Sigmoid colon (tissue), 7 donors: Measurements from ENCODE around the gene ATXN1. TPM values are rescaled to one million over a fixed set of nuclear protein-coding genes. Genes with fewer than 3 reads are reported as not detected.

ENCODE experiments used
- DNase-seq: peaks from one replicate; pipeline ENCODE4 v3.0.0-alpha.2; 2019
- H3K27ac ChIP-seq, 4 donors: fragments of 200-600 bp; sonication (generic); one replicate each; pipeline ENCODE4 v1.5.1; 2016 to 2019; ENCODE audit warnings: mild to moderate bottlenecking in 1 of 4
- H3K27me3 ChIP-seq, 3 donors: fragments of 200-600 bp; sonication (generic); one replicate each; pipeline ENCODE4 v1.5.1; 2019; ENCODE audit warnings: mild to moderate bottlenecking in 1 of 3
- H3K36me3 ChIP-seq, 4 donors: fragments of 200-600 bp; sonication (generic); one replicate each; pipeline ENCODE4 v1.5.1; 2016 to 2019
- H3K4me1 ChIP-seq, 4 donors: fragments of 200-600 bp; sonication (generic); one replicate each; pipeline ENCODE4 v1.5.1; 2017 to 2019
- H3K4me3 ChIP-seq, 4 donors: fragments of 200-600 bp; sonication (generic); one replicate each; pipeline ENCODE4 v1.5.1; 2017 to 2019; ENCODE audit warnings: mild to moderate bottlenecking in 2 of 4, moderate library complexity in 1 of 4
- H3K9me3 ChIP-seq, 4 donors: fragments of 200-600 bp in 3 of 4; sonication (generic) in 3 of 4; one replicate each; pipeline versions ENCODE4 v1.5.1 to v1.6.1; 2013 to 2019
- EP300 ChIP-seq, 4 donors: sonication (generic); formaldehyde crosslinking; IDR thresholded peaks; one replicate each; pipeline ENCODE4 v1.6.1; 2017; ENCODE audit warnings: antibody characterized with exemption in 4 of 4
- POLR2A ChIP-seq, 2 donors: fragments of 450-650 bp; IDR thresholded peaks; one replicate each; pipeline ENCODE4 v1.6.1; 2016; ENCODE audit warnings: antibody characterized with exemption in 2 of 2, mild to moderate bottlenecking in 2 of 2, moderate library complexity in 2 of 2
- POLR2AphosphoS5 ChIP-seq, 4 donors: sonication (generic); formaldehyde crosslinking; IDR thresholded peaks; one replicate each; pipeline ENCODE4 v1.6.1; 2017; ENCODE audit warnings: antibody characterized with exemption in 4 of 4
- WGBS, 2 donors: extraction: QIAGEN DNeasy Blood & Tissue Kit; methylation state at CpG; one replicate each; pipeline ENCODE4 v1.1.7; 2013; 5-methylcytosine and 5-hydroxymethylcytosine counted together
- intact Hi-C: fragments of 100-400 bp; cut with DNase I; formaldehyde crosslinking; loops from one replicate; pipeline ENCODE4 v1.15.1; 2023
- polyA plus RNA-seq, 3 donors: library from polyadenylated mRNA; stranded (reverse); fragments of 200-250 nt; gene quantifications; one replicate each; pipeline ENCODE4 v1.2.3, GENCODE V29; 2013
- total RNA-seq, 4 donors: library from RNA; depleted of rRNA; stranded (reverse); fragments of >200 nt; gene quantifications; one replicate each; pipeline ENCODE4 v1.1.0, GENCODE V29; 2016
- TF ChIP-seq, protein P1 (sequence below), 4 experiments: fragments of 450-650 bp in 3 of 4; fragments of 200-600 bp in 1 of 4; IDR thresholded peaks; one replicate each; pipeline ENCODE4 v1.5.1; 2016 to 2019; ENCODE audit warnings: antibody characterized with exemption in 4 of 4, mild to moderate bottlenecking in 3 of 4, moderate library complexity in 2 of 4
- donor health status: healthy with polysubstance abuse.
- donor health status: Bipolar disorder and iron deficiency.
- donor health status: healthy.

Gene ATXN1
- total and polyA plus RNA-seq, 7 donors, result 4.8 to 95.3 (median 37.7) TPM

DNA sequence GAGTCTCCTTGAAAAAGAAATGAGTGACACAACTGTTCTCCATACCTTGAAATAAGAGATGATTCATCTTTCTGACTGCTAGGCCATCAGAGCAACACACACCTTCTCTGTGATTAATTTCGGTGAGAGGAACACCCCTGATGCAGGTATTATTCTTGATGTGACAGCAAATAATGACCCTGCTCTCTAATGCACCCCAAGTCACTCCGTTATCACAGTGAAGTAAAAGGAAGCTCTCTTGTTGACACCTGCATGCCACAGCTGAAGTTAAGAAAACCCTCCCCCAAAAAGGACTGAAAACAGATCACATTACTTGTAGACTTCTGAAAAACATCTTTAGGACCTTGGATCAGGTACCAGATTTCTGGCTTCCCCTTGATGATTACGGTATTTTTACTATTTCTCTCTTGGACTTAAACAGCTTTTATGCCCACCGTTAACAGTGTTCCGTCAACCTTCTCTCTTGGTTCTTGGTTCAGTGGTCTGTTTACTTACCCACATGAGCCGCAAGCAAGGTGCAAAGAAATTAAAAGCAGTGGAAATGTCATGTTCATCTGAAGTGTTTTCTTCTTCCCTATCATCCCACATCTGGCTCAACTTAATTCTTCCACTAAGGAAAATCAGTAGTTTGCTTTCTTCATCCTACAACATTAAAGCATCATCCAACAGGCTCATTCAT lies 273.1 kb downstream of the ATXN1 start:
- no peak for DNase-seq
- Histone ChIP-seq H3K27ac (no peak overlapping the region), H3K4me3 (no peak overlapping the region), H3K9me3 (no peaks in the 10 kb centered on the region), H3K27me3 (no peaks in the 10 kb centered on the region), H3K4me1 (no peaks in the 10 kb centered on the region), H3K36me3 (peaks cover 0 to 23% (median under 1%) of the 10 kb centered on the region in 4 donors)
- WGBS, 2 donors, result 84 to 91% methylated on average over 6 of the region's 6 CpGs
- TF ChIP-seq POLR2A (IDR thresholded peaks at IDR 0.05), result no peak
- intact Hi-C loops, result no loop called here

DNA sequence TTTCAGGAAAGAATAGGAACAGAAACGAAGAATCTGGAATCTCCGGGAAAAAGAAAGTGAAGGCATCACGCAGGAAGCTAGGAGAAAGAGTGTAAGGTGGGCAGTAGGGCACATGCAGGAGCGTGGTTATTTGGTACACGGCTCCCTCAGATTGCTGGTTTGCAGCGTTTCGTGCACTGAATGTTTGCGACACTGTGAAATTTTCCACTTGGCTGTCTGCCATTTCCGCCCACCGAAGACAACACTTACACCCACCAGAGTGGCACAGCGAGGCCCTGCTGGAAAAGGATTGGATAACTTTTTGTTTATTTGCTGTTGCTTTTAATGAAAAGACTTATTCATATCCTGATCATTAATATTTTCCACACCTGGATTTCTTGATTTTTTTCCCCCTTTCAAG lies 274.6 kb downstream of the ATXN1 start:
- 83 to 90% methylated on average over 11 of the region's 11 CpGs for WGBS, 2 donors
- Histone ChIP-seq H3K9me3 (no peaks in the 10 kb centered on the region), H3K27ac (no peak overlapping the region), H3K36me3 (peaks cover 0 to 23% (median 3%) of the 10 kb centered on the region in 4 donors), H3K4me1 (no peaks in the 10 kb centered on the region), H3K4me3 (no peak overlapping the region), H3K27me3 (no peaks in the 10 kb centered on the region)
- no peak for DNase-seq
- intact Hi-C loops, result no loop called here
- TF ChIP-seq POLR2A (IDR thresholded peaks at IDR 0.05) (no peak), EP300 (IDR thresholded peaks at IDR 0.05) (no peak), POLR2AphosphoS5 (IDR thresholded peaks at IDR 0.05) (no peak)
- TF ChIP-seq, protein P1, sequence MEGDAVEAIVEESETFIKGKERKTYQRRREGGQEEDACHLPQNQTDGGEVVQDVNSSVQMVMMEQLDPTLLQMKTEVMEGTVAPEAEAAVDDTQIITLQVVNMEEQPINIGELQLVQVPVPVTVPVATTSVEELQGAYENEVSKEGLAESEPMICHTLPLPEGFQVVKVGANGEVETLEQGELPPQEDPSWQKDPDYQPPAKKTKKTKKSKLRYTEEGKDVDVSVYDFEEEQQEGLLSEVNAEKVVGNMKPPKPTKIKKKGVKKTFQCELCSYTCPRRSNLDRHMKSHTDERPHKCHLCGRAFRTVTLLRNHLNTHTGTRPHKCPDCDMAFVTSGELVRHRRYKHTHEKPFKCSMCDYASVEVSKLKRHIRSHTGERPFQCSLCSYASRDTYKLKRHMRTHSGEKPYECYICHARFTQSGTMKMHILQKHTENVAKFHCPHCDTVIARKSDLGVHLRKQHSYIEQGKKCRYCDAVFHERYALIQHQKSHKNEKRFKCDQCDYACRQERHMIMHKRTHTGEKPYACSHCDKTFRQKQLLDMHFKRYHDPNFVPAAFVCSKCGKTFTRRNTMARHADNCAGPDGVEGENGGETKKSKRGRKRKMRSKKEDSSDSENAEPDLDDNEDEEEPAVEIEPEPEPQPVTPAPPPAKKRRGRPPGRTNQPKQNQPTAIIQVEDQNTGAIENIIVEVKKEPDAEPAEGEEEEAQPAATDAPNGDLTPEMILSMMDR (IDR thresholded peaks at IDR 0.05), result no peak

DNA sequence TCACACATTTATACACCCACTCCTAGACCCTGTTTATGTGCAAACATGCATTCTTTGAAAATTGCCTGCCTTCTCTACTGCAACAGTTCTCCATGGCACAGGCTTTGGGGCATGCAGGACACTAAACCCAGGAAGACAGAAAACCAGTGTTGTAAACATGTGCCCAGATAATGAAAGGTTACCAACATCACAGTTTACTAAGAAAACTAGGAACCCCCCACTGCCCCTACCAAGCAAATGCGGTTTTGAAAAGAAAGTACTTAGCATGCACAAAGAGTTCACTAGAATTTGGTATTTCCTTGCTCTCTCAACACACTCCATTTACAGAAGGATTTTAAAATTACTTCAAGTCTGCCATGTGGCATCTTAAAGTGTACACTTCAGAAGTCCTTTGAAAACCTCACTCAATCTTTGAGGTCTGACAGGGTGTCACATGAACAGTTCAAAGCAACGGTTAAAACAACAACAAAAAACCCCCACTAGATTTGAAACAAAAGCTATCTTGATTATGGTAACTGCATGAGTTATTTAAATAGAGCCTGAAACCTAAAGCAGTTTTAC lies 277.9 kb downstream of the ATXN1 start:
- no peak overlapping the region for H3K4me3 ChIP-seq
- WGBS, 2 donors, result 67 to 91% methylated on average over 2 of the region's 2 CpGs

DNA sequence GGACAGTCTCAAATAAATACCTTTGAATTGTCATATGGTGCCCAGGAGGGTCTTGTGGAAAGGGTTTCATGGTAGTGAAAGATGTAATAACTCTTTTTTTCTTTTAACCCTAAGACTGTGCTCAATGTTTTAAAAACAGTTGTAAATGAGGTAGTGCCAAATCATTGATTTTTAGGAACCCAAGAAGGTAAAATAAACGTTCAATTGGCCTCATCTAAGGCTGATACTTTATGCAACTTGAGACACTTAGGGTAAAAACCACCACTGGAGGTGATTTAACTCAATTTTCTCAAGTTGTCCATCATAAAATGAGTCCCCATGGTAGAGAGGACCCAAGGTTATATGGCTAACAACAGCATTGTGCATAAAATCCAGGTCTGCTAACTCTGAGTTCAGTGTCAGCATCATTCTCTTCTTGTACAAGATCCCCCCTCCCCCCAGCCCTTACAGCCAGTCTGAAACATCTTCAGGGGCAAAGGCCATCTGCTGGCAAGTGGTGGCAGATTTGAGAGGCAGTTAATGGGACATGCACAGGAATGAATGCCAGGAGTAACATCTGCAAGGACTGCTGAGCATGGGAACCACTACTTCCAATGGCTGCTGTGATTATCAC lies 278.5 kb downstream of the ATXN1 start:
- TF ChIP-seq POLR2AphosphoS5 (IDR thresholded peaks at IDR 0.05) (no peak), POLR2A (IDR thresholded peaks at IDR 0.05) (no peak), EP300 (IDR thresholded peaks at IDR 0.05) (no peak)
- TF ChIP-seq, protein P1 (IDR thresholded peaks at IDR 0.05), result no peak
- no peaks in the 10 kb centered on the region for H3K4me1 ChIP-seq
- H3K27me3 ChIP-seq, result no peaks in the 10 kb centered on the region
- H3K4me3 ChIP-seq, result no peak overlapping the region
- H3K27ac ChIP-seq, result no peak overlapping the region
- intact Hi-C loops, result no loop called here
- no peak for DNase-seq
- peaks cover 0 to 23% (median 3%) of the 10 kb centered on the region in 4 donors for H3K36me3 ChIP-seq
- no peaks in the 10 kb centered on the region for H3K9me3 ChIP-seq
- WGBS, 2 donors, result 78 to 87% methylated on average over 1 of the region's 1 CpG

More for the DNA sequence above, 277.9 kb downstream of the ATXN1 start:
- H3K9me3 ChIP-seq, result no peaks in the 10 kb centered on the region
- TF ChIP-seq, protein P1 (IDR thresholded peaks at IDR 0.05), result no peak
- no peak for TF ChIP-seq POLR2A (IDR thresholded peaks at IDR 0.05)
- TF ChIP-seq POLR2AphosphoS5 (IDR thresholded peaks at IDR 0.05), result no peak
- TF ChIP-seq EP300 (IDR thresholded peaks at IDR 0.05), result no peak
- H3K27me3 ChIP-seq, result no peaks in the 10 kb centered on the region
- no peak overlapping the region for H3K27ac ChIP-seq
- H3K4me1 ChIP-seq, result no peaks in the 10 kb centered on the region
- H3K36me3 ChIP-seq, result peaks cover 0 to 23% (median 3%) of the 10 kb centered on the region in 4 donors
- no peak for DNase-seq
- intact Hi-C loops, result no loop called here

DNA sequence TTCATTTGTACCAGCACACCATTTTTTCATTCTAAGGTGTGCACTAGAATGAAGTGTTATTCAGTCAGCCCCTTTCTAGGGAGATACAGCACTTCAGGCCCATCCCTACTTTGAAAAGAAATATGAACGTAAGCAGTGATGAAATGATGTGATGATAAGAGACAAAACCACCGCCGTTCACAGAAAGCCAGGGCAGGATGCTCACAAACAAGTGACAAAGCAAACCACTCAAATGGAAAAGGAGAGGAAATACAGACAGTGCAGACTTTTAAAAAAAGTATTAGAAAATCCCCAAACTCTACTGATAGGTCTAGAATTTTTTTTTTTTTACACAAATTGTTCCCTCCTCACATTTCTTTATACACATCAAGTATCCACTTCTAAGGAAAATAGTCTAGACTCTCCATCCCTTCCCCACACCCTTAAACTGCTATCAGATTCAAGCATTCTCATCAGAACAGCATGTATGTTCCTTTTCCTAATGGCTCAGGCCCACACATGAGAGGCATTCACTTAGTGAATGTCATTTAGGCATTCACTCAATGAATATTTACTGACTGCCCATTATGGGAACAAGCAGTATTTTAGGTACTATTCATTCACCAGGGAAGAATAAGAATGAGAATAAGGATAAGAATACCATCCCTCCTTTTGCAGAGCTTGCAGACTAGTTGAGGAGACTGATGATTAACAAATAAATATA lies 279.4 kb downstream of the ATXN1 start:
- Histone ChIP-seq H3K36me3 (peaks cover 0 to 23% (median 3%) of the 10 kb centered on the region in 4 donors), H3K4me3 (no peak overlapping the region), H3K9me3 (no peaks in the 10 kb centered on the region), H3K27me3 (no peaks in the 10 kb centered on the region), H3K4me1 (no peaks in the 10 kb centered on the region), H3K27ac (no peak overlapping the region)
- 74 to 92% methylated on average over 3 of the region's 3 CpGs for WGBS, 2 donors
- DNase-seq, result no peak
- intact Hi-C loops, result no loop called here
- TF ChIP-seq, protein P1 (IDR thresholded peaks at IDR 0.05), result no peak
- no peak for TF ChIP-seq EP300 (IDR thresholded peaks at IDR 0.05)
- TF ChIP-seq POLR2A (IDR thresholded peaks at IDR 0.05), result no peak
- TF ChIP-seq POLR2AphosphoS5 (IDR thresholded peaks at IDR 0.05), result no peak
